GM13976 (cell line): ENCODE data around the gene HCN3.
"Not testable (repeated sequence)": the region's sequence is repeated elsewhere in the genome, so short reads cannot be mapped to it uniquely, and the experiment has no call there.

ENCODE experiments used
- DNase-seq: peaks from one replicate; pipeline ENCODE4 v3.0.0; 2012; ENCODE audit warnings: low spot score
- CTCF ChIP-seq: IDR thresholded peaks from 2 replicates; pipeline ENCODE4 v1.5.1; 2012; ENCODE audit warnings: borderline replicate concordance, mild to moderate bottlenecking; ENCODE audit not compliant: insufficient read depth; ENCODE audit errors: extremely low read depth, missing control alignments, control extremely low read depth
- in situ Hi-C: fragments of 300-500 bp; cut with MboI; formaldehyde crosslinking; loops from one replicate; pipeline ENCODE4 v1.12.0; 2022; ENCODE audit warnings: low sequenced_read_pairs, mixed read lengths, inconsistent platforms; ENCODE audit not compliant: unreplicated experiment

HCN3 gene

GRCh38 chr1:155285631-155286044, 8.4 kb downstream of the HCN3 start:
- no peak for DNase-seq
- TF ChIP-seq CTCF = no peak
- in situ Hi-C loops = no loop called here

GRCh38 chr1:155286544-155286943, 9.3 kb downstream of the HCN3 start:
- in situ Hi-C loops = no loop called here
- TF ChIP-seq CTCF = no peak

GRCh38 chr1:155287987-155288543, 10.8 kb downstream of the HCN3 start:
- in situ Hi-C loops = no loop called here
- no peak for TF ChIP-seq CTCF
- DNase-seq = no peak

More at GRCh38 chr1:155286544-155286943, 9.3 kb downstream of the HCN3 start:
- DNase-seq = no peak

GRCh38 chr1:155291006-155291405, 13.7 kb downstream of the HCN3 start:
- in situ Hi-C loops, DNase-seq: not testable (repeated sequence)

GRCh38 chr1:155293086-155293749, 16.0 kb downstream of the HCN3 start:
- no peak for TF ChIP-seq CTCF
- in situ Hi-C loops = no loop called here

GRCh38 chr1:155294520-155295182, 17.4 kb downstream of the HCN3 start:
- TF ChIP-seq CTCF = no peak
- DNase-seq = no peak
- in situ Hi-C loops = no loop called here

More at GRCh38 chr1:155293086-155293749, 16.0 kb downstream of the HCN3 start:
- DNase-seq = no peak

GRCh38 chr1:155295183-155295941, 18.1 kb downstream of the HCN3 start:
- no peak for TF ChIP-seq CTCF
- in situ Hi-C loops = no loop called here
- no peak for DNase-seq
